HG02610 (cell line): ENCODE measurements around the gene SKA1.
"Not testable (repeated sequence)": the region's sequence is repeated elsewhere in the genome, so short reads cannot be mapped to it uniquely, and the experiment has no call there.

Experiments
- ATAC-seq: cut with Tn5 transposase; IDR thresholded peaks from one replicate; pipeline ENCODE4 v1.9.1; 2021; ENCODE audit warnings: mild to moderate bottlenecking, moderate library complexity; ENCODE audit not compliant: unreplicated experiment

The SKA1 gene

DNA sequence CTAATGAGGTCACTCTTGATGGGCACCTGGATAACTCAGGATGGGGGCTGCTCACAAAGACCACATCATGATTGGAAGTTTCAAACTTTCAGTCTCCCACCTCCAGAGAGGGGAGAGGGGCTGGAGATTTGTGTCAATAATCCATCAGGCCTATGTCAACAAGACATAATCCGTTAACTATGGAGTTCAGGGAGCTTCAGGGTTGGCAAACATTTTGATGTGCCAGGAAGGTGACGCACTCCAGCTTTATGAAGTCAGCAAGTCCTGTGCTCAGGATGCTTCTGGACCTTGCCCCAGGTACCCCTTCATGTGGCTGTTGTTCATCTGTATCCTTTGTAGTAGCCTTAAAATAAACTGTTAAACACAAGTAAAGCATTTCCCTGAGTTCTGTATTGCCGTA, 19.0 kb downstream of the SKA1 start:
- ATAC-seq = no peak

GRCh38 chr18:50395093-50395492, 20.2 kb downstream of the SKA1 start:
- no peak for ATAC-seq

DNA sequence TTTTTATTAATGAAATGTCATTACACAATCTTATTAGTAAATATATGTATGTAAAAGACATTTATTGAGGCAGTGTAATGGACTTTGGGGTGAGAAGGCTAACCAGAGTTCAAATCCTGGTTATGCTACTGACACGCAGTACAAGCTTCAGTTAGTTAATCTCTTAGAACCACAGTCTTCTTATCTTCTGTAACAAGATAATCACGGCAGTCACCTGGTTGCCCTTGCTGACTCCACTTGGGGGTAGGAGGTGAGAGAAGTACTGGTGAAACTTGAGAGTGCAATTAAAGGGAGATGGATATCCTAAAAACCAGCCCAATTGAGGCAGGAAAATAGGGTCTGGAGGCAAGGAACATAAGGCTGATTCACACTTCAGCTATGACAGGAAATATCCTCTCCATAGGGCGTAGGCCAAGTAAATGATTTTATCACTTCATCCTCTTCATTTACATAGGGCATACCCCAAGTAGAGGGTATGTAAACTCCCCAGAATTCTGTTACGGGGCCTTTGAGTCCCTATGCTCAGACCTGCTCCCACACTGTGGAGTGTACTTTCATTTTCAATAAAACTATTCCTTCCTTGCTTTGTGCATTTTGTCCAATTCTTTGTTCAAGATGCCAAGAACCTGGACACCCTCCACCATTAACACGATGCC, 21.3 kb downstream of the SKA1 start:
- ATAC-seq = no peak

DNA sequence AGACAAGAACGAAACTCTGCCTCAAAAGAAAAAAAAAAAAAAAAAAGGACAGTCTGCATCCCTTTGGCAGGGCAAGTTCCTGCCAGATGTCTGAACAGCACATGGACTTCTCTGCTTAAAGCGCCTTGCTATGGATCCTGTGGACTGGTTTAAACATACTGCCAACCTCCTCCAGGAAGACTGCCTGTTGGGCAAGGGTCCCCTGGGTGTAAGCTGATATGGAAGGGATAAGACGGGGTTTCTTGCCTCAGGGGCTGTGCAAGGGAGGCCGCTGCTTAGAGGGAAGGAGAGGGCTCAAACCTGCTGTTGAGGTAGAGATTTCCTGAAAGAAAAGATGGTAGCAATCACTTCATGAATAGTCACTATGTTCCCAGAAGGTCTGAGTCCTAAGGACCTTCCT, 22.2 kb downstream of the SKA1 start:
- ATAC-seq = no peak

- no peak for ATAC-seq
Observed at GRCh38 chr18:50398099-50398498, 23.3 kb downstream of the SKA1 start.

- no peak for ATAC-seq
Observed at GRCh38 chr18:50398947-50399346, 24.1 kb downstream of the SKA1 start.

GRCh38 chr18:50399582-50399981, 24.7 kb downstream of the SKA1 start:
- ATAC-seq = no peak

GRCh38 chr18:50400438-50400837, 25.6 kb downstream of the SKA1 start:
- not testable (repeated sequence) for ATAC-seq

- ATAC-seq = no peak
Observed at GRCh38 chr18:50401295-50401694, 26.4 kb downstream of the SKA1 start.

GRCh38 chr18:50401888-50402287, 27.0 kb downstream of the SKA1 start:
- ATAC-seq = no peak

DNA sequence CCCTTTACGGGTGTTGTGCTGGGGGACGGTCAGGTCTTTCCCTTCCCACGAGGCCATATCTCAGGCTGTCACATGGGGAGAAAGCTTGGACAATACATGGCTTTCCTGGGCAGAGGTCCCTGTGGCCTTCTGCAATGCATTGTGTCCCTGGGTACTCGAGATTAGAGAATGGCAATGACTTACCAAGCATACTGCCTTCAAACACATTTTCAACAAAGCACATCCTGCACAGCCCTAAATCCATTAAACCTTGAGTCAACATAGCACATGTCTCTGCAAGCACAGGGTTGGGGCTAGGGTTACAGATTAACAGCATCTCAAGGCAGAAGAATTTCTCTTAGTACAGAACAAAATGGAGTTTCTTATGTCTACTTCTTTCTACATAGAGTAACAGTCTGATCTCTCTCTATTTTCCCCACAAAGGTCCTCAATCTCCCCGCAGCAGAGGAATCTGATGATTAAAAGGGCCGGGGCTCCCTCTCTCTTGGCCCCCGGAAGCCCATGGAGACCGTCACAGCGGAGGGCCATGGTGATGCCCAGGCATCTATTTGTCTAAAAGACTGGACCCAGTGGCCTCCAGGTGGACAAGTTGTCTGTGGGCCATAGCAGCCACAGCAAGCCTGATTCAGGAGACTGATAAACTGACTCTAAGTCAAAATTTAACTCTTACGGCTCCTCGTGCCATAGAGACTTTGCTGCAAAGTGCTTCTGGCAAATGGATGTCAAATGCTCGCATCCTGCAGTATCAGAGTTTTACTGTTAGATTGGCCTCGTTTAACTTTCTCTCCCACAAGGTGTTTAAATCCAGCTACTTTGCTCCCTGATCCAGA, 30.1 kb downstream of the SKA1 start:
- ATAC-seq = not testable (repeated sequence)

DNA sequence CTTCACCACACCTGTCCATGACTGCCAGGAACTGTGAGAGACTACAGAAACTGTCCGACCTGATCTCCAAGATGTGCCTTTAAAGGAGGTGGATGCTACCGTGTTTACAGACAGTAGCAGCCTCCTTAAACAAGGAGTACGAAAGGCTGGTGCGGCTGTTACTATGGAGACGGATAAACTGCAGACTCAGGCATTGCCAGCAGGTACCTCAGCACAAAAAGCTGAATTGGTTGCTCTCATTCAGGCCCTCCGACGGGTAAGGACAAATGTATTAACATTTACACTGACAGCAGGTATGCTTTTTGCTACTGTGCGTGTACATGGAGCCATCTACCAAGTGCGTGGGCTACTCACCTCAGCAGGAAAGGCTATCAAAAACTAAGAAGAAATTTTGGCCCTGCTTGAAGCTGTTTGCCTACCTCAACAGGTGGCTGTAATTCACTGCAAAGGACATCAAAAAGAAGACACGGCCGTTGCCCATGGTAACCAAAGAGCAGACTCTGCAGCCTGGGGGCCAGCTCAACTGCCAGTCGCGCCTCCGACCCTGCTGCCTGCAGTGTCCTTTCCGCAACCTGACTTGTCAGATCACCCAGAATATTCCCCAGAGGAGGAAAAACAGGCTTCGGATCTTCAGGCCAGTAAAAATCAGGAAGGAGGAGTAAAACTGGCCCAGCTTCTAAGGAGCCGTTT, 30.9 kb downstream of the SKA1 start:
- ATAC-seq = no peak

DNA sequence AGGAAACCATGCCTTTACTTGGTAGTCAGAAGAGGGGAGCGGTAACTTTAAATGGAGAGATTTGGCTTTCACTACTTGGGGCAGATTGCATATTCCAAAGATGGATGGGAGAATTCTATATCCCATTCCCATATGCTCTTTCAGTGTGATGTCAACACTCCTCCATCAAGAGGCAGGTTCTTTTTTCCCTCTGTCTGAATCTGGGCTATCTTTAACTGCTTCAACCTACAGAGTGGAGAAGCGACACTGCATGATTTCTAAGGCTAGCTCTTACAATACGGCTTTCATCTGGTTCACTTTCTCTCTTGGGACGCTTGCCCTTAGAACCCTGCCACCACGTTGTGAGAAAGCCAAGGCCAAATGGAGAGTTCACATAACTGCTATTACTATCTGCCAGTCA, 34.4 kb downstream of the SKA1 start:
- ATAC-seq = no peak

DNA sequence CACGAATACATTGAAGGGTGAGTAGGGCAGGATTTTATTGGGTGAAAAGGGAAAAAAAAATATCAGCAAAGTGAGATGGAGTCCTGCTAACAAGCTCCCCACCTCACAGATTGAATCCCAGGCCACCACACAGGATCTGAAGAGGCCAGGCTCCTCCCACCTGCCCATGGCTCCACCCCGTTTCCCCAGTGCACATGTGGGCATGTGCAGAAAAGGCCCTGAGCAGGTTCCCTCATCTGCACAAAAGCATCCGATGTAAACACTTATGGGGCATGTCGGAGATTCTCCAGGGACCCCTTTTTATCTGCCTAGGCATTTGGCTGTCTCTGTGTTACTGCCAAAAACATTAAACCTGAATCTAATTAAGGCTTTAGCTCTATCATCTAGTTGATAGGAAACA, 35.2 kb downstream of the SKA1 start:
- no peak for ATAC-seq

DNA sequence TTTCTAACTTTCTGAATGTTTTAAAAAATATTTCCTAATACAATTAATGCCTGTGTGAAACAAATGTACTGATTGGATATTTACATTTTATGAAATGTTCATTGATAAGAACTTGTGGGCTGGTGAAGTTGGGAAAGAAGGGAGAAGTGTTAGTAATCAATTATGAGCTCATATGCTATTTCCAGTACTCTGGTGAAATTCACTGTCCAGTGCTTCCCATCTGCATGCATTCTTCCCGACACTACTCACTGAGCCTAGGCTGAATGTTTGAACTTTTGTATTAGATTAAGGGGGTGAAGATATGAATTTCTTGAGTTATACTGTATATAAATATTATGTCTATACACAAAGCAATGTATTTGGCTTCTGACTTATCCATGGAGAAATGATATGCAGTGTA, 36.0 kb downstream of the SKA1 start:
- ATAC-seq = no peak

DNA sequence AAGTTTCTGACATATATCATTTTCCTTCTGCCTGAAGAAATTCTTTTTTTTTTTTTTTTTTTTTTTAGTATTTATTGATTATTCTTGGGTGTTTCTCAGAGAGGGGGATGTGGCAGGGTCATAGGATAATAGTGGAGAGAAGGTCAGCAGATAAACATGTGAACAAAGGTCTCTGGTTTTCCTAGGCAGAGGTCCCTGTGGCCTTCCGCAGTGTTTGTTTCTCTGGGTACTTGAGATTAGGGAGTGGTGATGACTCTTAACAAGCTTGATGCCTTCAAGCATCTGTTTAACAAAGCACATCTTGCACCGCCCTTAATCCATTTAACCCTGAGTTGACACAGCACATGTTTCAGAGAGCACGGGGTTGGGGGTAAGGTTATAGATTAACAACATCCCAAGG, 42.0 kb downstream of the SKA1 start:
- ATAC-seq = not testable (repeated sequence)

GRCh38 chr18:50417705-50418104, 42.9 kb downstream of the SKA1 start:
- not testable (repeated sequence) for ATAC-seq

- ATAC-seq = no peak
Observed at GRCh38 chr18:50418650-50419049, 43.8 kb downstream of the SKA1 start.

DNA sequence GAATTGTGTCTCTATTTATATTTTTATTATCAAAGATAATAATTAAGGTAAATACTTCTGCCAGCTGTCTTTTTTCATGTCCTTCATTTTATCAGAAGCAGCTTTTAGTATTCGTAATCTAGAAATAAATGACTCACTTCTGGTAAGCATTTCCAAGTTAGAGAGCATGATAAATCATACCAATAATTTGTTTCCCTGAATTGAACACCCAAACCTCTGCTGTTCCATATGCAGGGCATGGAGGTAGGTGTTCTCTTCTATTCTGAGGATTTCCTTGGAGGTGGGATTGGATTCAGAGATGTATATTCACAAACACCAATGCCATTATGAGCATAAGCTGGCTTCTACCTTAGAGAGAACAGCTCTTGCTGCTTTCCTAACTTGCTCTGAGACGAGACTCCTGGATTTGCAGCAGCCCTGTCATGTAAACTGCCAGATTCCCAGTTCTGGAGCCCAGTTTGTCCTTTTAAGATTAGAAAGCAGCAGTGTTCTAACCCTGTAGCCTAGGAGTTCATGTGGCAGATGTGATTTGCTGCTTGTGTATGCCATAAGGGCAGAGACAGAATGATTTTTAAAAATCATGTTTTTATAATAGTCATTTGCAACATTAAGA, 47.5 kb downstream of the SKA1 start:
- no peak for ATAC-seq

DNA sequence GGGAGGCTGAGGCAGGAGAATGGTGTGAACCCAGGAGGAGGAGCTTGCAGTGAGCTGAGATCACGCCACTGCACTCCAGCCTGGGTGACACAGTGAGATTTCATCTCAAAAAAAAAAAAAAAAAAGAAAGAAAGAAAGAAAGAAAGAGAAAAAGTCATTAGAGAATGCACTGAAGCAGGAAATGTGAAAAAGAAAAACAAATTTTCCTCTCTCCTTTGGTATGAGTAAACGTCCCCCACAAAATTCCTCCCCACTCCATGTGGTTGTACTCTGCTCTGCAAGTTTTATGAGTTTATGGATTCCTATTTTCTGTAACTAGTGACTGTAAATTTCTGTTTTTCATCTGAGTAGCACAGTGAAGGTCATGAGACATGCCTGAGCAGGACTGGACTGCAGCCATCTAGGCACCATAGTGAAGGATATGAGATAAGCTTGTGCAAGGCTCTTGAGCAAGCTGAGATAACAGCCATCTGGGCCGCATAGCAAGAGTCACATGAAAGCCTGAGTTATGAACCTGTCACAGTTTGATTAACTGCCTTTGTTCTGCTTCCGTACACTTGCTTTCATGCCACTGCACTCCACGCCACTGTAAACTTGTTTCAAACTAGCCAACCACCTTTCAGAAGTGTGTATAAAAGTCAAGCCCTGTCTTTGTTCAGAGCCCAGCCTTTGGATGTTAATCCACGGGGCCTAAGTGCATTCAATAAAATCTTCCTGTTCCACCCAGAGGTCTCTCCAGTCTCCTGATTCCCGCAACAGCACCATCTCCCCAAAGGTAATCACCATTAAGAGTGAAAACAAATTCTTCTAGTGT, 50.2 kb downstream of the SKA1 start:
- ATAC-seq = no peak

DNA sequence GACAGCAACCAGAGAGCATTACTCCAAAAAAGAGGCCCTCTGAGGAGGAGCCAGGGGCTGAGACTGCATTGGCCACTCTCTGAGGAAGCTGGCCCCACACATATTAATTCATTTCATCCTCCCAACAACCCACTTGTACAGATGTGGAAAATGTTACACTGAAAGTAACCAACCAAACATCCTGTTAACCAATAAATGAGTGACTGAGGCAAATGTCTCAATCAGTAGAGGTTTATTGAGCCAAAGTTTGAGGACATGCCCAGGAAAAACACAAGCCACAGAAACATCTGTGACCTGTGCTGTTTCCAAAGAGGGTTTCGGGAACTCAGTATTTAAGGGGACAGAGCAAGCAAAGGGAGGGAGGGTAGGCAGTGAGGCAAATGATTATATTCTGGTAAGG, 53.0 kb downstream of the SKA1 start:
- no peak for ATAC-seq
